Tibial nerve (tissue), 4 donors: Measurements from ENCODE around the gene PHACTR1. TPM values are rescaled to one million over a fixed set of nuclear protein-coding genes. Genes with fewer than 3 reads are reported as not detected.

ENCODE experiments used
- DNase-seq, 2 donors: peaks; one replicate each; pipeline ENCODE4 v3.0.0-alpha.2; 2019; ENCODE audit warnings: low spot score in 2 of 2
- H3K27ac ChIP-seq, 4 donors: fragments of 200-600 bp; sonication (generic) in 3 of 4; one replicate each; pipeline ENCODE4 v1.5.1; 2017 to 2019; ENCODE audit warnings: mild to moderate bottlenecking in 1 of 4
- H3K27me3 ChIP-seq, 2 donors: fragments of 200-600 bp; sonication (generic) in 1 of 2; one replicate each; pipeline versions ENCODE4 v1.5.1 to v1.6.0; 2017 to 2019
- H3K36me3 ChIP-seq, 3 donors: fragments of 200-600 bp; sonication (generic); one replicate each; pipeline ENCODE4 v1.5.1; 2018 to 2019
- H3K4me1 ChIP-seq, 4 donors: fragments of 200-600 bp; sonication (generic) in 3 of 4; one replicate each; pipeline ENCODE4 v1.5.1; 2017 to 2019
- H3K4me3 ChIP-seq, 4 donors: fragments of 200-600 bp; sonication (generic) in 3 of 4; one replicate each; pipeline ENCODE4 v1.5.1; 2017 to 2019; ENCODE audit warnings: mild to moderate bottlenecking in 1 of 4, moderate library complexity in 1 of 4
- H3K9me3 ChIP-seq, 4 donors: fragments of 200-600 bp; sonication (generic) in 3 of 4; one replicate each; pipeline ENCODE4 v1.5.1; 2017 to 2019
- EP300 ChIP-seq, 2 donors: sonication (generic); formaldehyde crosslinking; IDR thresholded peaks; one replicate each; pipeline ENCODE4 v1.6.1; 2017; ENCODE audit warnings: antibody characterized with exemption in 2 of 2, mild to moderate bottlenecking in 1 of 2
- POLR2A ChIP-seq, 2 donors: fragments of 450-650 bp; IDR thresholded peaks; one replicate each; pipeline ENCODE4 v1.6.1; 2017; ENCODE audit warnings: antibody characterized with exemption in 2 of 2, mild to moderate bottlenecking in 2 of 2, moderate library complexity in 2 of 2
- WGBS, 2 donors: methylation state at CpG; one replicate each; pipeline ENCODE4 v1.1.5; 2018; 5-methylcytosine and 5-hydroxymethylcytosine counted together
- total RNA-seq, 4 donors: library from RNA; depleted of rRNA; stranded (reverse); fragments of >200 nt; gene quantifications; one replicate each; pipeline ENCODE4 v1.1.0, GENCODE V29; 2016
- TF ChIP-seq, protein P1 (sequence below), 5 experiments: fragments of 200-600 bp in 3 of 5; fragments of 450-650 bp in 2 of 5; sonication (generic) in 3 of 5; IDR thresholded peaks; one replicate each; pipeline ENCODE4 v1.5.1; 2016 to 2019; ENCODE audit warnings: antibody characterized with exemption in 5 of 5, mild to moderate bottlenecking in 3 of 5, moderate library complexity in 2 of 5

Gene PHACTR1
- total RNA-seq, 4 donors from 2014 or later, result 1.5 to 2.7 (median 1.6) TPM

DNA sequence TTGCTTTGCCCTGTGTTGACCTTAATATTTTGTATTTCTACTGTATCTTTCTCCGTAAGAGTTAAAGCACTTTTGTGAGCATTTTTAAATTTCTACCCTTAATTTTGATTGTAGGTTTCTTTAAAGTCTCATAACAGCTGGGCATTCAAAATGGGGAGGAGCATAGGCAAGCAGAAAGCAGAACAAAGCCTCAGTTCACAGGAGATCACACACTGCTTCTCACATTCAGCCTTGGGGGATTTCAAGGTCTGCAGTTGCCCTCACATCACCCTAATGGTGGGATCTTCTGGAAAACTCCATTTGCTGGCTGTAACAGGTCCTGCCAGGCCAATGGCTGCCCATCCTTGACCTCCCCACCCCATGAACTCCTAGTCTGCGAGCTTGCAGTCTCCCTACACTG, 292.9 kb downstream of the PHACTR1 start:
- DNase-seq, result no peak
- no peak overlapping the region for H3K4me3 ChIP-seq
- no peak overlapping the region for H3K27ac ChIP-seq
- peaks cover 0 to 20% (median 7%) of the 10 kb centered on the region in 4 donors for H3K4me1 ChIP-seq
- no peaks in the 10 kb centered on the region for H3K36me3 ChIP-seq
- no peak for TF ChIP-seq POLR2A (IDR thresholded peaks at IDR 0.05)
- TF ChIP-seq, protein P1, sequence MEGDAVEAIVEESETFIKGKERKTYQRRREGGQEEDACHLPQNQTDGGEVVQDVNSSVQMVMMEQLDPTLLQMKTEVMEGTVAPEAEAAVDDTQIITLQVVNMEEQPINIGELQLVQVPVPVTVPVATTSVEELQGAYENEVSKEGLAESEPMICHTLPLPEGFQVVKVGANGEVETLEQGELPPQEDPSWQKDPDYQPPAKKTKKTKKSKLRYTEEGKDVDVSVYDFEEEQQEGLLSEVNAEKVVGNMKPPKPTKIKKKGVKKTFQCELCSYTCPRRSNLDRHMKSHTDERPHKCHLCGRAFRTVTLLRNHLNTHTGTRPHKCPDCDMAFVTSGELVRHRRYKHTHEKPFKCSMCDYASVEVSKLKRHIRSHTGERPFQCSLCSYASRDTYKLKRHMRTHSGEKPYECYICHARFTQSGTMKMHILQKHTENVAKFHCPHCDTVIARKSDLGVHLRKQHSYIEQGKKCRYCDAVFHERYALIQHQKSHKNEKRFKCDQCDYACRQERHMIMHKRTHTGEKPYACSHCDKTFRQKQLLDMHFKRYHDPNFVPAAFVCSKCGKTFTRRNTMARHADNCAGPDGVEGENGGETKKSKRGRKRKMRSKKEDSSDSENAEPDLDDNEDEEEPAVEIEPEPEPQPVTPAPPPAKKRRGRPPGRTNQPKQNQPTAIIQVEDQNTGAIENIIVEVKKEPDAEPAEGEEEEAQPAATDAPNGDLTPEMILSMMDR (IDR thresholded peaks at IDR 0.05), result no peak
- TF ChIP-seq EP300 (IDR thresholded peaks at IDR 0.05), result no peak
- 64 to 67% methylated on average over 2 of the region's 2 CpGs for WGBS, 2 donors
- peaks cover 0 to 42% of the 10 kb centered on the region in 2 donors for H3K27me3 ChIP-seq
- no peaks in the 10 kb centered on the region for H3K9me3 ChIP-seq

DNA sequence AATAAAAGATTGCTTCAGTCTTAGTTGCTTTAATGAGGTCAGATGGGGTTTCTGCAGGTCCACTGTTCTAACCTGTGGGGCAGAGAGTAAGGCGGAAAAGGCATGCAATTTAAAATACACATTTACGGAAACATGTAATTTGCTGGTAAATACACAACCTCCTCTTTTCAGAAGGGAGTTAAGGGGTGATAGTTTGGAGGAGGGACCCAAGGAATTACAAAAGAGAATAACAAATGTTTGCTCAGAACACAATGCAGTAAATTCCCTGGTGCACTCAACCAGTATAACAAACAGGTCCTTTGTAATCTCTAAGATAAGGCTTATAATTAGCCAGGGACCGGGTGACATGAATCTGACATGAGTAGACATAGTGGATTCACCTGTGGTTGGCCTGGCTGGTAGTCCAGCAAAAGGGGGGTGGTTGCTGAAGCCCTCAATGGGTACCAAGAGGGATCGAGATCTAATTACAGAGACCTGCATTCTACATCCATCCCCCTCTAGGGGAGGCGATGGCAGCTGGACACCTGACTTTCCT, 295.1 kb downstream of the PHACTR1 start:
- Histone ChIP-seq H3K27ac (no peak overlapping the region), H3K4me1 (peaks cover 0 to 27% (median 7%) of the 10 kb centered on the region in 4 donors), H3K27me3 (peaks cover 0 to 43% of the 10 kb centered on the region in 2 donors), H3K4me3 (no peak overlapping the region), H3K36me3 (no peaks in the 10 kb centered on the region), H3K9me3 (no peaks in the 10 kb centered on the region)
- TF ChIP-seq POLR2A (IDR thresholded peaks at IDR 0.05), result no peak
- TF ChIP-seq, protein P1 (IDR thresholded peaks at IDR 0.05), result no peak
- TF ChIP-seq EP300 (IDR thresholded peaks at IDR 0.05), result no peak
- 80 to 81% methylated on average over 5 of the region's 5 CpGs for WGBS, 2 donors
- DNase-seq, result no peak

DNA sequence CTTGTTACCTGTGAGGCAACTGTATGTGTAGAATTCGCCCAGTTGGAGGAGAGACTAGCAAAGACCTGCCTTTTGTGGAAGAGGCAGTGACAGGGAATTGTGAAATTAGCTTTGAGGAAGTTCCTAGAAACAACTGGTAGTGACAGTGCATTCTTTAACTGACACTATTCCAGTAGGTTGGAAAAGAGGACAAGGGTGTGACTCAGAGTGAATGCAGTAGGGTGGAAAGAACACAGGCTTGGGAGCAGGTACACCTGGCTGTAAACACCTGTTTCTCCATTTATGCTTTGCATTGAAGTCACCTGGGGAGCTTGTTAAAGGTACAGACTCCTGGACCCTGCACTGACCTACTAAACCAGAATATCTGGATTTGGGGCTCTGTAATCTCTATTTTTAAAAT, 295.7 kb downstream of the PHACTR1 start:
- Histone ChIP-seq H3K36me3 (no peaks in the 10 kb centered on the region), H3K4me3 (no peak overlapping the region), H3K27ac (no peak overlapping the region), H3K4me1 (peaks cover 0 to 27% (median 7%) of the 10 kb centered on the region in 4 donors), H3K9me3 (no peaks in the 10 kb centered on the region), H3K27me3 (peaks cover 0 to 43% of the 10 kb centered on the region in 2 donors)
- 77 to 81% methylated on average over 1 of the region's 1 CpG for WGBS, 2 donors
- no peak for DNase-seq
- TF ChIP-seq, protein P1 (IDR thresholded peaks at IDR 0.05), result no peak
- TF ChIP-seq EP300 (IDR thresholded peaks at IDR 0.05), result no peak
- no peak for TF ChIP-seq POLR2A (IDR thresholded peaks at IDR 0.05)

DNA sequence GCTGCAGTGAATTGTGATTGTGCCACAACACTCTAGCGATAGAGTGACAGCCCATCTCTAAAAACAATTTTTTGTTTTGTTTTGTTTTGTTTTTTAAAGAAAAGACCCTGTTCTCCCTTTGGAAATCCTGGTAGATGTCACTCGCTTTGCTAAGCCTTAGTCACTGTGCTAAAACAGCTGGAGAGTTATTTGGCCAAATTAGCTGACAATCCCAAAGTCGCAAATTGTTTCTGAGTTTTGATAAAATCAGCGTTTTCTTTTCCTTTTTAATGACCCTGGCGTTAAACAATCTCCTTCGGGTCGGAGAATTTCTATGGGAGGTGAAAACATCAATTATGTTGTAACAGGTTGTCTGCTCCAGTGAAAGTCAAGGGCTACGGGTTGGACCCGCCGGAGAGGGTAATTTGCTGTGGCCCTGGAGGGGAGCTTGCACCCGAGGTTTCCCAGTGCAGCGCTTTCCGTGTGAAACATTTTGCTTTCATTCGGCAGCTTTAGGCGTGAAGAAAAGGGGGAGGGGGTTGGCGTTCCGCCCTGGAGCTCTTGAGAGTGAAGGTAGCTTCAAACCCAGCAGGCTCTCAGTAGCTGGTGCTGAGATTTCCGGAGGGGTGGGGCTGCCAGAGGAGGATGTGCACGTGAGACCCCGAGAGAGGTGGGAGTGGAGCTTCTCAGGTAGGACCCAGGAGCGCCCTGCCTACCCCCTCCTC, 296.6 kb downstream of the PHACTR1 start:
- Histone ChIP-seq H3K9me3 (no peaks in the 10 kb centered on the region), H3K4me1 (peaks cover 0 to 27% (median 7%) of the 10 kb centered on the region in 4 donors), H3K36me3 (no peaks in the 10 kb centered on the region), H3K27ac (no peak overlapping the region), H3K27me3 (peaks cover 0 to 43% of the 10 kb centered on the region in 2 donors), H3K4me3 (peak overlapping the region; percentile 25 to 57 (median 36))
- 8 to 11% methylated on average over 20 to 21 of the region's 21 CpGs for WGBS, 2 donors
- no peak for TF ChIP-seq EP300 (IDR thresholded peaks at IDR 0.05)
- no peak for TF ChIP-seq POLR2A (IDR thresholded peaks at IDR 0.05)
- TF ChIP-seq, protein P1 (IDR thresholded peaks at IDR 0.05), result no peak
- DNase-seq, result no peak
